NCI-H2029 (cell line): ENCODE results near the gene CENPN.

Experiments
- DNase-seq: peaks from one replicate; lab custom pipeline; 2025; lab: John Stamatoyannopoulos, UW

CENPN gene

GRCh38 chr16:81006813-81007695 is at the start of gene CENPN, which contains the start of gene CMC2:
TSS of gene CENPN (plus strand) at chr16:81007214. CDS start at chr16:81011940, 4,726 bp downstream.
TSS of gene CMC2 (minus strand) at chr16:81006885. CDS start at chr16:80997394, 9,491 bp downstream.
- DNase-seq, result peak; percentile 81

- DNase-seq, result no peak
Observed at GRCh38 chr16:80958284-80958683, 48.7 kb upstream of the CENPN start.

- no peak for DNase-seq
Observed at GRCh38 chr16:80962879-80963278, 44.1 kb upstream of the CENPN start.

GRCh38 chr16:80964351-80964750 is 42.7 kb upstream of the CENPN start:
- no peak for DNase-seq

- DNase-seq, result no peak
Observed at GRCh38 chr16:80966617-80967016, 40.4 kb upstream of the CENPN start.

GRCh38 chr16:80968386-80969113 is 38.5 kb upstream of the CENPN start:
- DNase-seq, result no peak

- DNase-seq, result no peak
Observed at GRCh38 chr16:80969114-80969484, 37.9 kb upstream of the CENPN start.

- no peak for DNase-seq
Observed at GRCh38 chr16:80971819-80972218, 35.2 kb upstream of the CENPN start.

GRCh38 chr16:80972611-80973010 is 34.4 kb upstream of the CENPN start:
- no peak for DNase-seq

- no peak for DNase-seq
Observed at GRCh38 chr16:80973991-80974390, 33.0 kb upstream of the CENPN start.

- no peak for DNase-seq
Observed at GRCh38 chr16:80974649-80975376, 32.2 kb upstream of the CENPN start.

- DNase-seq, result no peak
Observed at GRCh38 chr16:80976946-80977345, 30.1 kb upstream of the CENPN start.

GRCh38 chr16:80981103-80981502 is 25.9 kb upstream of the CENPN start:
- no peak for DNase-seq

- DNase-seq, result no peak
Observed at GRCh38 chr16:80982646-80983045, 24.4 kb upstream of the CENPN start.

GRCh38 chr16:80984124-80984892 is 22.7 kb upstream of the CENPN start:
- no peak for DNase-seq

- DNase-seq, result no peak
Observed at GRCh38 chr16:80985611-80986010, 21.4 kb upstream of the CENPN start.

GRCh38 chr16:80986557-80986956 is 20.5 kb upstream of the CENPN start:
- DNase-seq, result no peak

- DNase-seq, result no peak
Observed at GRCh38 chr16:80988756-80989155, 18.3 kb upstream of the CENPN start.

GRCh38 chr16:80989801-80990200 is 17.2 kb upstream of the CENPN start:
- DNase-seq, result no peak

- no peak for DNase-seq
Observed at GRCh38 chr16:80990577-80990976, 16.4 kb upstream of the CENPN start.

GRCh38 chr16:80990978-80991377 is 16.0 kb upstream of the CENPN start:
- DNase-seq, result no peak
